Endodermal cell (in vitro differentiated cells): Measurements from ENCODE around the gene PCNX1. TPM values are rescaled to one million over a fixed set of nuclear protein-coding genes. Genes with fewer than 3 reads are reported as not detected.
"Not testable (repeated sequence)": the region's sequence is repeated elsewhere in the genome, so short reads cannot be mapped to it uniquely, and the experiment has no call there.

ENCODE experiments used
- DNase-seq: peaks from one replicate; pipeline ENCODE4 v3.0.0-alpha.2; 2017
- H3K27ac ChIP-seq: 2 replicates; pipeline ENCODE4 v1.5.1; 2013; ENCODE audit warnings: mild to moderate bottlenecking, low read depth, low read length, moderate library complexity
- H3K27me3 ChIP-seq: 2 replicates; pipeline ENCODE4 v1.6.1; 2013; ENCODE audit warnings: mild to moderate bottlenecking, low read length, moderate library complexity; ENCODE audit not compliant: insufficient read depth, control insufficient read depth, poor library complexity, severe bottlenecking
- H3K36me3 ChIP-seq: 2 replicates; pipeline ENCODE4 v1.7.0; 2013; ENCODE audit warnings: mild to moderate bottlenecking, low read length, moderate library complexity; ENCODE audit not compliant: control insufficient read depth, insufficient read depth
- H3K4me1 ChIP-seq: one replicate; pipeline ENCODE4 v1.7.0; 2013; ENCODE audit warnings: low read length; ENCODE audit not compliant: control insufficient read depth, insufficient read depth
- H3K4me3 ChIP-seq: 2 replicates; pipeline ENCODE4 v1.5.1; 2013; ENCODE audit warnings: mild to moderate bottlenecking, low read length, moderate library complexity
- H3K9ac ChIP-seq: 2 replicates; pipeline ENCODE4 v1.6.1; 2013; ENCODE audit warnings: mild to moderate bottlenecking, low read length, moderate library complexity; ENCODE audit not compliant: poor library complexity, severe bottlenecking; ENCODE audit errors: extremely low read depth
- H3K9me3 ChIP-seq: 2 replicates; pipeline ENCODE4 v1.6.1; 2013; ENCODE audit warnings: mild to moderate bottlenecking, low read length, moderate library complexity; ENCODE audit not compliant: control insufficient read depth
- H3K27ac Mint-ChIP-seq: 2 replicates; pipeline ENCODE4 v1.8.0; 2020; ENCODE audit warnings: mixed read lengths
- H3K27me3 Mint-ChIP-seq: 2 replicates; pipeline ENCODE4 v1.8.0; 2021; ENCODE audit warnings: mild to moderate bottlenecking, mixed read lengths; ENCODE audit not compliant: insufficient read depth
- H3K36me3 Mint-ChIP-seq: 2 replicates; pipeline ENCODE4 v1.8.0; 2020; ENCODE audit warnings: low read depth, mixed read lengths
- H3K4me1 Mint-ChIP-seq: 2 replicates; pipeline ENCODE4 v1.8.0; 2020; ENCODE audit warnings: mixed read lengths
- H3K4me3 Mint-ChIP-seq: 2 replicates; pipeline ENCODE4 v1.8.0; 2020; ENCODE audit warnings: mild to moderate bottlenecking, moderate library complexity, mixed read lengths
- H3K9me3 Mint-ChIP-seq: 2 replicates; pipeline ENCODE4 v1.8.0; 2020; ENCODE audit warnings: mild to moderate bottlenecking, mixed read lengths
- WGBS, 2 experiments: methylation state at CpG; one replicate each; pipeline versions ENCODE4 v1.1.5 to v1.1.7; 2013; ENCODE audit warnings: missing lambda C conversion rate in 2 of 2, mixed read lengths in 1 of 2; ENCODE audit not compliant: insufficient coverage in 1 of 2, insufficient read length in 1 of 2; 5-methylcytosine and 5-hydroxymethylcytosine counted together
- total RNA-seq, 2 donors: library from RNA; stranded (reverse); fragmentation: NEBNext Ultra II Directional in 1 of 2; extraction: Animal tissue kit (Norgen Biotek cat#: 25700) in 1 of 2; gene quantifications; 2 replicates in 1 of 2; 3 replicates in 1 of 2; pipeline ENCODE4 v1.2.1, GENCODE V29; 2021
- TF ChIP-seq, protein P1 (sequence below): fragments of 200-600 bp; sonication (generic); conservative IDR thresholded peaks from 2 replicates; pipeline ENCODE4 v1.5.0; 2021; ENCODE audit warnings: antibody characterized with exemption, mild to moderate bottlenecking

PCNX1 gene
- total RNA-seq, 2 donors from 2014 or later = 68.2 TPM

GRCh38 chr14:71011479-71011878 is 104.2 kb downstream of the PCNX1 start:
- H3K4me3 Mint-ChIP-seq = no peak overlapping the region
- Histone ChIP-seq H3K4me1 (no peaks in the 10 kb centered on the region), H3K27me3 (no peaks in the 10 kb centered on the region), H3K4me3 (no peak overlapping the region), H3K36me3 (peaks cover 44% of the 10 kb centered on the region), H3K9me3 (no peaks in the 10 kb centered on the region), H3K9ac (no peak overlapping the region), H3K27ac (no peak overlapping the region)
- TF ChIP-seq, protein P1, sequence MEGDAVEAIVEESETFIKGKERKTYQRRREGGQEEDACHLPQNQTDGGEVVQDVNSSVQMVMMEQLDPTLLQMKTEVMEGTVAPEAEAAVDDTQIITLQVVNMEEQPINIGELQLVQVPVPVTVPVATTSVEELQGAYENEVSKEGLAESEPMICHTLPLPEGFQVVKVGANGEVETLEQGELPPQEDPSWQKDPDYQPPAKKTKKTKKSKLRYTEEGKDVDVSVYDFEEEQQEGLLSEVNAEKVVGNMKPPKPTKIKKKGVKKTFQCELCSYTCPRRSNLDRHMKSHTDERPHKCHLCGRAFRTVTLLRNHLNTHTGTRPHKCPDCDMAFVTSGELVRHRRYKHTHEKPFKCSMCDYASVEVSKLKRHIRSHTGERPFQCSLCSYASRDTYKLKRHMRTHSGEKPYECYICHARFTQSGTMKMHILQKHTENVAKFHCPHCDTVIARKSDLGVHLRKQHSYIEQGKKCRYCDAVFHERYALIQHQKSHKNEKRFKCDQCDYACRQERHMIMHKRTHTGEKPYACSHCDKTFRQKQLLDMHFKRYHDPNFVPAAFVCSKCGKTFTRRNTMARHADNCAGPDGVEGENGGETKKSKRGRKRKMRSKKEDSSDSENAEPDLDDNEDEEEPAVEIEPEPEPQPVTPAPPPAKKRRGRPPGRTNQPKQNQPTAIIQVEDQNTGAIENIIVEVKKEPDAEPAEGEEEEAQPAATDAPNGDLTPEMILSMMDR = peak; percentile 64
- no peak for DNase-seq
- H3K9me3 Mint-ChIP-seq = no peaks in the 10 kb centered on the region
- peaks cover 14% of the 10 kb centered on the region for H3K4me1 Mint-ChIP-seq
- WGBS, 2 experiments = no CpG with 5 or more reads among the region's 1 CpG
- H3K36me3 Mint-ChIP-seq = peaks cover 40% of the 10 kb centered on the region
- H3K27me3 Mint-ChIP-seq = no peaks in the 10 kb centered on the region
- H3K27ac Mint-ChIP-seq = no peak overlapping the region

DNA sequence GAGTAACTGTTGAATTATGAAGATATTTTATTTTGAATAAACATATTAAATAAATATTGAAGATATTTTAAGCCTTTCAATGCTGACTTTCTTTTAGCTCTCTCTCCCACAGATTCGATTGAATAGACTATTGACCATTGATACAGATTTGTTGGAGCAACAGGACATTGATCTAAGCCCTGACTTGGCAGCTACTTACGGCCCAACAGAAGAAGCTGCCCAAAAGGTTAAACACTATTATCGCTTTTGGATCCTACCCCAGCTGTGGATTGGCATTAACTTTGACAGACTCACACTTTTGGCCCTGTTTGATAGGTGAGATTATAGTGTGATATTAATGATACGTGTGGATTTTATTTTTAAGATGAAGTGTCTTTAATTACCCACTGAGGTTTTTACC is 105.6 kb downstream of the PCNX1 start:
- H3K36me3 Mint-ChIP-seq = peaks cover 45% of the 10 kb centered on the region
- TF ChIP-seq, protein P1 = no peak
- no peak overlapping the region for H3K9ac ChIP-seq
- H3K27me3 Mint-ChIP-seq = no peaks in the 10 kb centered on the region
- H3K4me3 Mint-ChIP-seq = no peak overlapping the region
- WGBS, 2 experiments = 92 to 100% methylated on average over 3 to 4 of the region's 4 CpGs
- no peak overlapping the region for H3K27ac Mint-ChIP-seq
- no peak overlapping the region for H3K4me3 ChIP-seq
- no peaks in the 10 kb centered on the region for H3K9me3 ChIP-seq
- peaks cover 14% of the 10 kb centered on the region for H3K4me1 Mint-ChIP-seq
- H3K27me3 ChIP-seq = no peaks in the 10 kb centered on the region
- H3K9me3 Mint-ChIP-seq = no peaks in the 10 kb centered on the region
- DNase-seq = no peak
- peaks cover 51% of the 10 kb centered on the region for H3K36me3 ChIP-seq
- H3K27ac ChIP-seq = no peak overlapping the region
- no peaks in the 10 kb centered on the region for H3K4me1 ChIP-seq

DNA sequence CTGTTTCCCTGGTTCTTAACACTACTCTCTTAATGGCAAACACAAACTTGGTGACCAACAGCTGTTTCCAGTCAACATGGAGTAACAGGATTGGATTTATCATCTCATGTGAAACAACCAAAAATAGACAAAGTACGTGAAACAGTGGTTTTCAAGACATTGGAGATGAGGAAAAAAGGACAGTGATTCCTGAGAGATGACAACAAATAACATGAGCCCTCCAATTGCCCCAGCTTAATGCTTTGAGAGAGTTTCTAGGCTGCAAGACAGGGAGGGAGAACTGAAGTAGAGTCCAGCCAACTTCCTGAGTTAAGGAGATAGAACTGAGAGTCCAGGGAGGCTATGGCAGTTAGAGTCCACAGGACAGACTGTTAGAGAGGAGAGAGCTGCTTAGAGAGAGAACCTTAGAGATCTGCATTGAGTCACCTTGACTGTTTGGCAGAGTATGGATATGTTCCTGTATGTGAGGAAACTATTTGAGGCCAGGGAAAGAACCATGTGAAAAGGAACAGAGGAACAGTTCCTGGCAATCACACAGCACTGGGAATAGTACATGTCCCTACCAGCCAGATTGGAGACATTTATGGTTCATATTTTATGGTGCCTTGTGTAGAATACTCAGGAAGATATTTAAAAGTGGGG is 106.4 kb downstream of the PCNX1 start:
- H3K27ac Mint-ChIP-seq = peak overlapping the region; percentile 41
- TF ChIP-seq, protein P1 = no peak
- peaks cover 52% of the 10 kb centered on the region for H3K36me3 ChIP-seq
- no peaks in the 10 kb centered on the region for H3K27me3 ChIP-seq
- 37% methylated on average over 1 of the region's 1 CpG; no CpG with 5 or more reads in 1 of the 2 experiments for WGBS, 2 experiments
- peaks cover under 1% of the 10 kb centered on the region for H3K9me3 ChIP-seq
- DNase-seq = no peak
- peaks cover 14% of the 10 kb centered on the region for H3K4me1 Mint-ChIP-seq
- H3K9ac ChIP-seq = no peak overlapping the region
- H3K9me3 Mint-ChIP-seq = no peaks in the 10 kb centered on the region
- no peaks in the 10 kb centered on the region for H3K27me3 Mint-ChIP-seq
- no peak overlapping the region for H3K27ac ChIP-seq
- no peaks in the 10 kb centered on the region for H3K4me1 ChIP-seq
- H3K4me3 ChIP-seq = no peak overlapping the region
- no peak overlapping the region for H3K4me3 Mint-ChIP-seq
- peaks cover 43% of the 10 kb centered on the region for H3K36me3 Mint-ChIP-seq

DNA sequence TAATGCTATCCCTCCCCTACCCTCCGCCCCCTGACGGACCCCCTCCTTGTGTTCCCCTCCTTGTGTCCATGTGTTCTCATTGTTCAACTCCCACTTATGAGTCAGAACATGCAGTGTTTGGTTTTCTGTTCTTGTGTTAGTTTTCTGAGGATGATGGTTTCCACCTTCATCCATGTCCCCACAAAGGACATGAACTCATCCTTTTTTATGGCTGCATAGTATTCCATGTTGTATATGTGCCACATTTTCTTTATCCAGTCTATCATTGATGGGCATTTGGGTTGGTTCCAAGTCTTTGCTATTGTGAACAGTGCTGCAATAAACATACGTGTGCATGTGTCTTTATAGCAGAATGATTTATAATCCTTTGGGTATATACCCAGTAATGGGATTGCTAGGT is 112.7 kb downstream of the PCNX1 start:
- H3K9me3 Mint-ChIP-seq = peaks cover 19% of the 10 kb centered on the region
- H3K9ac ChIP-seq, H3K9me3 ChIP-seq, H3K27ac ChIP-seq, H3K27me3 ChIP-seq, H3K4me3 Mint-ChIP-seq, H3K27me3 Mint-ChIP-seq, H3K4me3 ChIP-seq, H3K4me1 ChIP-seq, H3K27ac Mint-ChIP-seq, DNase-seq, H3K4me1 Mint-ChIP-seq: not testable (repeated sequence)
- WGBS, 2 experiments = 70% methylated on average over 2 of the region's 3 CpGs; no CpG with 5 or more reads in 1 of the 2 experiments
- H3K36me3 ChIP-seq = peaks cover 72% of the 10 kb centered on the region
- H3K36me3 Mint-ChIP-seq = peaks cover 59% of the 10 kb centered on the region
